HG02571 (cell line): ENCODE results near the gene ARHGAP15.

Experiments
- ATAC-seq: cut with Tn5 transposase; IDR thresholded peaks from one replicate; pipeline ENCODE4 v1.9.1; 2021; ENCODE audit warnings: mild to moderate bottlenecking, moderate library complexity; ENCODE audit not compliant: unreplicated experiment

Gene ARHGAP15

GRCh38 chr2:143475041-143475776 lies 346.0 kb downstream of the ARHGAP15 start:
- no peak for ATAC-seq

- no peak for ATAC-seq
These were observed 347.3 kb downstream of the ARHGAP15 start for GRCh38 chr2:143476336-143477087.

GRCh38 chr2:143477714-143478443 lies 348.7 kb downstream of the ARHGAP15 start:
- no peak for ATAC-seq

GRCh38 chr2:143480086-143480485 lies 350.9 kb downstream of the ARHGAP15 start:
- no peak for ATAC-seq

- no peak for ATAC-seq
These were observed 351.5 kb downstream of the ARHGAP15 start for GRCh38 chr2:143480601-143481236.

GRCh38 chr2:143481237-143481623 lies 352.0 kb downstream of the ARHGAP15 start:
- no peak for ATAC-seq

GRCh38 chr2:143481733-143482132 lies 352.5 kb downstream of the ARHGAP15 start:
- no peak for ATAC-seq

GRCh38 chr2:143482316-143482715 lies 353.1 kb downstream of the ARHGAP15 start:
- ATAC-seq = no peak

- no peak for ATAC-seq
These were observed 353.6 kb downstream of the ARHGAP15 start for GRCh38 chr2:143482771-143483170.

- no peak for ATAC-seq
These were observed 357.8 kb downstream of the ARHGAP15 start for GRCh38 chr2:143486976-143487375.

GRCh38 chr2:143489145-143489544 lies 359.9 kb downstream of the ARHGAP15 start:
- ATAC-seq = no peak

GRCh38 chr2:143491131-143491530 lies 361.9 kb downstream of the ARHGAP15 start:
- ATAC-seq = no peak

- no peak for ATAC-seq
These were observed 364.1 kb downstream of the ARHGAP15 start for GRCh38 chr2:143493339-143493738.

- no peak for ATAC-seq
These were observed 368.5 kb downstream of the ARHGAP15 start for GRCh38 chr2:143497726-143498125.

GRCh38 chr2:143498496-143498895 lies 369.3 kb downstream of the ARHGAP15 start:
- no peak for ATAC-seq

GRCh38 chr2:143499061-143499460 lies 369.8 kb downstream of the ARHGAP15 start:
- no peak for ATAC-seq

GRCh38 chr2:143501106-143501676 lies 372.0 kb downstream of the ARHGAP15 start:
- ATAC-seq = no peak

- no peak for ATAC-seq
These were observed 374.1 kb downstream of the ARHGAP15 start for GRCh38 chr2:143503280-143503679.

GRCh38 chr2:143504397-143504796 lies 375.2 kb downstream of the ARHGAP15 start:
- no peak for ATAC-seq

GRCh38 chr2:143505542-143505941 lies 376.3 kb downstream of the ARHGAP15 start:
- no peak for ATAC-seq

- peak; percentile 53 for ATAC-seq
These were observed 383.9 kb downstream of the ARHGAP15 start for GRCh38 chr2:143513081-143513480.
